Hematopoietic multipotent progenitor cell treated with erythropoietin and hydrocortisone succinate and interleukin-3 and kit ligand, for 6 days (in vitro differentiated cells): ENCODE measurements around the gene EHBP1L1.

Experiments
- DNase-seq: peaks from one replicate; pipeline ENCODE4 v3.0.0-alpha.2; 2015

EHBP1L1 gene

DNA sequence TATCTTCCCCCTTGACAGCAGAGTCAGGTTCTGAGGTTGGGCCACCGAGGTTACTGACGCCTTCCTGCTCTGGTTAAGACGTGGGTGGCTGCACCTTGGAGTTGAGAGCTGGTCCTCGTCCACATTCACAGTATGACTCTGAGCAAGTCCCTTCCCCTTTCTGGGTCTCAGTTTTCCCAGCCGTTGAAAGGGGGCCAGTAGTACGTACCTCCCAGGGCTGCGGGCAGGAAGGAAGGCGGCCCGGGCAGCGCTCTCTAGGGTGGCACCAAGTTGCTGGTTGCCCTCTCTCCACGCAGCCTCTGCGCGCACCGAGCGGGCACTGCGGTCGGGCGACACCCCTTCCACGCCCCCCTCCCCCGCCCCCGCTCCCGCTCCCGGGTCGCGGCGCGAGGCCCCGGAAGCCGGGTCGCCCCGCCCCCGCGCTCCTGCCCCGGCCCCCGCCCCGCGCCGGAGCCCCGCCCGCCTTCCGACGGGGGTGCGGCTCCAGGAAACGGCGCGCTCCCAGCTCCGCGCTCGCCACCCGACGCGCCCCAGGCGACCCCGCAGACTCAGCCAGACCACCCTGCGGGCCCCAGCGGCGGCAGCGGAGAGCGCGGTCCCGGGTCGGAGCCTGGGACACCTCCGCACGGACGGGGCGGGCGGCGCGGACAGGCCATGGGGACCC, at the start of gene EHBP1L1:
Gene EHBP1L1, plus strand, starts transcription at position 486 of the 664 bp plus-strand sequence. CDS start 250 bp downstream, outside the sequence.
- peak; percentile 87 for DNase-seq

DNA sequence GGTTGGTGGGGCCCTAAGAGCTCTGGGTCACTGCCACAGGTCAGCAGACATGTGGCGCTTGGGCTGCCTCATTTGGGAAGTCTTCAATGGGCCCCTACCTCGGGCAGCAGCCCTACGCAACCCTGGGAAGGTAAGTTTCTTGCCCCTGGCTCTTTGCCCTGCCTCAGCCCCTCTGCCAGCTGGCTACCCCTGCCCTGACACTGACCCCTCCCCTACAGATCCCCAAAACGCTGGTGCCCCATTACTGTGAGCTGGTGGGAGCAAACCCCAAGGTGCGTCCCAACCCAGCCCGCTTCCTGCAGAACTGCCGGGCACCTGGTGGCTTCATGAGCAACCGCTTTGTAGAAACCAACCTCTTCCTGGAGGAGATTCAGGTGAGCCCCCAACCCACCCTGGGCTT, 49.1 kb upstream of the EHBP1L1 start:
- DNase-seq: no peak

GRCh38 chr11:65528819-65529350, 47.0 kb upstream of the EHBP1L1 start:
- DNase-seq: no peak

DNA sequence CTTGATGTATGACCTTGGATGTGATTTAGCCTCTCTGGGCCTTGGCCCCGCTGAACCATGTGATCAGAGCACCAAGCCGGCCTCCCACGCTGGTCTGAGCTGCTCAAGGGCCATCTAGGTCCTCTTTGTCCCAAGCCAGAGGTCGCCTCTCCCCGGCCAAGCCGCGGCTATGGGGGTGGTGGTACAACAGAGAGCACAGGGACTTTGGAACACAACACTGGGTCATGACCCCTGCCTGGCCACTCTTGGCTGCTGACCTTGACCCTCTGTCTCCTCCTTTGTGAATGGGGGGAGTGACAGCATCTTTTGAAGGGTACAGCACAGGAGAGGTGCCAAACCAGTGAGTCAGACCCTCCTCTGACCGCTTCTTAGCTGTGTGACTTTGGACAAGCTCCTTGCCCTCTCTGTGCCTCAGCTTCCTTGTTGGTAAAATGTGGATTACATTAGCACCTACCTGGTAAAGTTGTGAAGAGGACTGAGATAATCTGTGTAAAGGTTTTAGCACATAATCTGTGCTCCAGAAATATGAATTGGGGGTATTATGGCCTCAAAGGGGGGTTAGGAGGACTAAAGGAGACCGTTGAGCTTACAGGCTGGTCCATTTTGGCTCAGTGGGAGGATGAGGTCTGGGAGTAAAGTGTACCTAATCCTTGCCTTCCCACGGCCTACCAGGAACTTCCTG, 46.2 kb upstream of the EHBP1L1 start:
- no peak for DNase-seq

GRCh38 chr11:65530157-65530496, 45.7 kb upstream of the EHBP1L1 start:
- DNase-seq: peak; percentile 73

DNA sequence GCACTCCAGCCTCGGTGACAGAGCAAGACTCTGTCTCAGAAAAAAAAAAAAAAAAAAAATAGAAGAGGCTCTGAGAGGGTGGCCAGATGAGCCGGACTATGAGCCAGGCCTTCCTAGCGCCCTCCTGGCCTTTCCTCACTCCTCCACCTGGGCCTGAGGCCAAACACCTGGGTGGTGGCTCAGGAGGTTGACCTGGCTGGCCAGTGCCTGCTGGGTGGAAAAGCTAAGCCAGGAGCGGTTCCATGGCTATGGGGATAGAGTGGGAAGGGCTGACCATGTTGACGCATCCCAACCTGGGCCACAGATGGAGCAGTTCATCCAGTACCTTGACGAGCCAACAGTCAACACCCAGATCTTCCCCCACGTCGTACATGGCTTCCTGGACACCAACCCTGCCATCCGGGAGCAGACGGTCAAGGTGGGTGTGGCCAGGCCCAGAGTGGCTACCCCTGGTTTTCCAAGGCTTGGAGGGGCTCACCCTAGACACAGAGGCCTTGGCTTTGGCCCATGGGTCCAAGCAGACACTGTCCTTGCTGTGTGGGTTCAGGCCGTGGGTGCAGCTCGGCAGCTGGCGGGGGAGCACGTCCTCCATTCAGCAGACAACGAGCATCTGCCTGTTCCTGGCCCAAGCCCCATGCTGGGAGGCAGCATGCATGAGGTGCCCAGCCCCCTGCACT, 43.3 kb upstream of the EHBP1L1 start:
- DNase-seq: no peak

GRCh38 chr11:65535102-65535501, 40.8 kb upstream of the EHBP1L1 start:
- DNase-seq: no peak

DNA sequence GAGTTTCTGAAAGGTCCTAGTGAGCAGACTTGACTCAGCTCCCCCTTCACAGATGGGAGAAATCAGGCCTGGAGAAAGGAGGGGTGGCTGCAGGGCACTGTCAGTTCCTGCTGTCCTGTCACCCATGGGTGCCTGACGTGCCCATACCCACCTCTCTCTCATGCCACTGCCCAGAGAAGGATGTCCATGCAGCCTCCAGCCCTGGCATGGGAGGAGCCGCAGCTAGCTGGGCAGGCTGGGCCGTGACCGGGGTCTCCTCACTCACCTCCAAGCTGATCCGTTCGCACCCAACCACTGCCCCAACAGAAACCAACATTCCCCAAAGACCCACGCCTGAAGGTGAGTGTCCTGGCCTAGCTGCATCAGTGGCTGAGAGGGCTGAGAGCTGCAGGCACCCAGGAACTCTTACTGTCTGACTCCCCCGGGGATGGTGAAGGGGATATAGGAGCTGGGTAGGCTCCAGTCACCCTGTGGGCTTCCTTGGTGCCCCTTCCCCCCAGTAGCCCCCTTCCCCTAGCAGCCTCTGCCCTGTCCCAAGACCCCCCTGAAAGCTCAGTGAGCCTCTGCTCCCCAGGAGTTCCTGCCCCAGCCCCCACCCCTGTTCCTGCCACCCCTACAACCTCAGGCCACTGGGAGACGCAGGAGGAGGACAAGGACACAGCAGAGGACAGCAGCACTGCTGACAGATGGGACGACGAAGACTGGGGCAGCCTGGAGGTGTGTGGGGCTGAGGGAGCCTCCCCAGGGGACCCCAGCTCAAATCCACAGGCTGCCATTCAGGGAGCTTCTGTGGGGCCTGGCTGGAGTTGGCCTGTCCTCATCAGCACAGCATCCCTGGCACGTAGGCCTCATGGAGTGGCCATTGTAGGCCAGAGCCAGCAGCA, 39.2 kb upstream of the EHBP1L1 start:
- DNase-seq: no peak

GRCh38 chr11:65537296-65537597, 38.6 kb upstream of the EHBP1L1 start:
- no peak for DNase-seq

GRCh38 chr11:65537620-65538231, 38.1 kb upstream of the EHBP1L1 start:
- DNase-seq: no peak

GRCh38 chr11:65538232-65538914, 37.5 kb upstream of the EHBP1L1 start:
- no peak for DNase-seq

DNA sequence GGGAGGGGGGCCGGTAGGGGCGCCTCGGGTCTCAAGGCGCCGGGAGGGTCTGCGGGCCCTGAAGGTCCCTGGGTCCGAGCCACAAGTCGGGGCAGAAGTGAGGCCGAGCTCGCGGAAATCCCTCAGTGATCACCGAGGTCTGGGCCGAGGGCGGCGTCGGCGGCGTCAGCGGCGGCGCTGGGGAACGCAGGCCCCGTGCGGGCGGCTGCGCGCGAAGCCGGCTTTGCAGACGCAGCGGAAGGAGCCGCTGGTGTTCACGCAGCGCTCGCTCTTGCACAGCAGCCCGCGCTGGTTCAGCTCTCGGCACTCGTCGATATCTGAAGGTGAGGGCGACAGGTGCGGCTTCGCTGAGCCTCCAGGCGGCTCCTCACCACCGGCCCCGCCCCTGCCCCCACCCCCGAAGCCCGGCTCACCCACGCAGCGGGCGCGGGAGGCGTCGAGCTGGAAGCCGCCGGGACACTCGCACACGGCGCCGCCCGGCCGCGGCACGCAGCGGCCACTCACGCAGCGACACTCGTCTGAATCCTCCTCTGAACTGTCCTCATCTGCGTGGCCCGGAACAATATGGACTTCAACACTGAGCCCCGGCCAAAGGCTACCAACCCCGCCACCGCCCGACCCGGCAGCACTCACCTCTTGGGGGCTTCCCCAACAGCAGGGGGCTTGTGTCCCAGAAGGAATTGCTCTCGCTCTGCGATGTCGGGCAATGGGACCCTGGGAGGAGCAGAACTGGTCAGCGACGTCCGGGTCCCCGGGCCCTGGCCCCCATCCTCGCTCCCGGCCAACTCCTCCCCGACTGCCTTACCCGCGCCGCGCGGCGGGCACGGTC, 36.7 kb upstream of the EHBP1L1 start:
- DNase-seq: no peak

- DNase-seq: peak; percentile 89
Observed at GRCh38 chr11:65539744-65540289, 36.0 kb upstream of the EHBP1L1 start.

- DNase-seq: peak; percentile 92
Observed at GRCh38 chr11:65540290-65541092, 35.4 kb upstream of the EHBP1L1 start.

- DNase-seq: no peak
Observed at GRCh38 chr11:65541093-65541982, 34.5 kb upstream of the EHBP1L1 start.

DNA sequence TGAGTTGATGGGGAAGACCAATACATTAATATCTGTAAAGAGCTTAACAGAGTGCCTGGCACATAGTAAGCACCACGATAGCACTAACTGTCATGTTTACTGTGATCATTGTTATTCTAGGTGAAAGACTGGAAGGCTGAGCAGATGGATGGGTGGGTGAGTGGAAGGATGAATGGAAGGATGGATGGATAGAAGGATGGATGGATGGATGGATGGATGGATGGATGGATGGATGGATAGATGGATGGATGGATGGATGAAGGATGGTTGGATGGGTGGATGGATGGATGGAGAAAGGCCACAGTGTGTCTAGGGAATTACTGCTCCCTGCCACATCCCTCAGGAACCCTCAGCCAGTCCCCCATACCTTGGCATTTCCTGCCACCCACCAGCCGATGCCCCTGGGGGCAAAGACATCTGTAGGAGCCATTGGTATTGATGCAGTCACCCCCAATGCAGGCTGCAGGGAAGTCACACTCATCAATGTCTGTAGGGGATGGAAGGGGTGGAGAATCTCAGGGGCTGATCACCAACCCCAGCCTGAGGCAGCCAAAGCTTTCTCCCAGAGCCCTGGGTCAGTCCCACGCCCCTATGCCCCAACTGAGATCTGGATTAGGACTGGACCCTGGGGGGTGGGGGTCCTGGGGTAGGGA, 33.0 kb upstream of the EHBP1L1 start:
- DNase-seq: no peak

- no peak for DNase-seq
Observed at GRCh38 chr11:65545853-65546216, 30.0 kb upstream of the EHBP1L1 start.

GRCh38 chr11:65546217-65546958, 29.5 kb upstream of the EHBP1L1 start:
- peak; percentile 95 for DNase-seq
